PFSK-1 (cell line): ENCODE results near the gene CAPN10.

ENCODE experiments used
- FOXP2 ChIP-seq: optimal IDR thresholded peaks from 2 replicates; pipeline ENCODE3; 2011; ENCODE audit warnings: borderline replicate concordance, control low read depth, inconsistent platforms; ENCODE audit not compliant: insufficient read depth; ENCODE audit errors: extremely low read length, extremely low read depth
- POLR2AphosphoS5 ChIP-seq: IDR thresholded peaks from 2 replicates; pipeline ENCODE4 v1.6.1; 2012; ENCODE audit warnings: low read depth, mild to moderate bottlenecking, control low read depth, low read length, moderate library complexity
- REST ChIP-seq, 2 experiments: IDR thresholded peaks; 2 replicates each; pipeline versions ENCODE4 v1.6.1 to v1.8.0; 2011 to 2012; ENCODE audit warnings: low read depth in 2 of 2, low read length in 2 of 2, control low read depth in 1 of 2, inconsistent platforms in 1 of 2, mild to moderate bottlenecking in 1 of 2, moderate library complexity in 1 of 2; ENCODE audit not compliant: insufficient read depth in 1 of 2
- SIN3A ChIP-seq: IDR thresholded peaks from 2 replicates; pipeline ENCODE4 v1.6.1; 2012; ENCODE audit warnings: mild to moderate bottlenecking, low read length, moderate library complexity, borderline replicate concordance; ENCODE audit not compliant: insufficient read depth
- TAF1 ChIP-seq: IDR thresholded peaks from 2 replicates; pipeline ENCODE4 v1.6.1; 2012; ENCODE audit warnings: low read length, control low read depth, borderline replicate concordance; ENCODE audit not compliant: insufficient read depth

Gene CAPN10

GRCh38 chr2:240640939-240641338, 54.4 kb downstream of the CAPN10 start:
- TF ChIP-seq SIN3A: no peak
- no peak for TF ChIP-seq TAF1
- TF ChIP-seq REST (IDR thresholded peaks at IDR 0.05; ENCODE audit: insufficient read depth in 1 of 2, low read depth in 2 of 2, low read length in 2 of 2): no peak

- TF ChIP-seq SIN3A (no peak), FOXP2 (no peak), POLR2AphosphoS5 (no peak), TAF1 (no peak), REST (IDR thresholded peaks at IDR 0.05; ENCODE audit: insufficient read depth in 1 of 2, low read depth in 2 of 2, low read length in 2 of 2) (no peak)
Measured at GRCh38 chr2:240642061-240642805, 55.7 kb downstream of the CAPN10 start.

- TF ChIP-seq SIN3A (no peak), REST (IDR thresholded peaks at IDR 0.05; ENCODE audit: insufficient read depth in 1 of 2, low read depth in 2 of 2, low read length in 2 of 2) (no peak), TAF1 (no peak), FOXP2 (no peak), POLR2AphosphoS5 (no peak)
Measured at GRCh38 chr2:240642806-240643092, 56.2 kb downstream of the CAPN10 start.

- no peak for TF ChIP-seq FOXP2
- no peak for TF ChIP-seq TAF1
- no peak for TF ChIP-seq SIN3A
Measured at GRCh38 chr2:240643093-240643810, 56.7 kb downstream of the CAPN10 start.

GRCh38 chr2:240643811-240644150, 57.2 kb downstream of the CAPN10 start:
- no peak for TF ChIP-seq FOXP2
- TF ChIP-seq REST (IDR thresholded peaks at IDR 0.05; ENCODE audit: insufficient read depth in 1 of 2, low read depth in 2 of 2, low read length in 2 of 2): no peak
- TF ChIP-seq TAF1: no peak
